Measurements from ENCODE around the gene PCGF3.
"Not testable (repeated sequence)": the region's sequence is repeated elsewhere in the genome, so short reads cannot be mapped to it uniquely, and the experiment has no call there.

PCGF3 gene

DNA sequence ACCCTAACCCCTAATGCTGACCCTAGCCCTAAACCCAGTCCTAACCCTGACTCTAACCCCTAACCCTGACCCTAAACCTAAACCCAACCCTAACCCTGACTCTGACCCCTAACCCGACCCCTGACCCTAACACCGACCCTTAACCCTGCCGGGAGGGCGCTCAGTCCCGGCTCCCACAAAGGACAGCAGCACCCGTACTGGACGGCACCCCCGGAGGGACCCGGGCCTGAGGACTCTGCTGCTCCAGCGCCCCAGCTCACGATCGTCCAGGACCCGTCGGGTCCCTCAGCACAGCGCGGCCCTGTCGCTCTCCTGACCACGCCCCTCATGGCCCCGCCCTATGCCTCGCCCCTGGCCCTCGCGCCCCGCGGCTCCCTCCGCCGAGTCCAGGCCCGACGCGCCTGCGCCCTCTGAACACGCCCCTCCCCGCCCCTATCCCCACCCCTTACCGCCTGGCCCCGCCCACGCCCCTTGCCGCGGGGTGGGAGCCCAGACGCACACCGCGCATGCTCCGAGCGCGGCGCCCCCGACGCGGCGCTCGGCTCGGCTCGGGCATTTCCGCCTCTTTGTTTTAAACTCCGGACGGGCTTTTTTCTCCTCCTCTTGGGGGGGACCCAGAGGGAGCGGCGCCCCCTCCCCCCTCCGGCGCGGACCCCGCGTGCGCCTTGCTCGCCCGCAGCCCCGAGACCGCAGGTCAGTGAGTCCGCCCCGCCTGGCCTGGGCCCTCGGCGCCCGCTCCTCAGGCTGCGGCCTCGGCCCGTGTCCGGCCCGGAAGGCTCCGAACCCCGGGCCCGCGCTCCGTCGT lies at the start of gene PCGF3:
Gene PCGF3 (plus strand): TSS at position 555 of the 805 bp plus-strand sequence. CDS start 27,849 bp downstream, outside the sequence.
- DNase-seq, result peak; percentile 85

DNA sequence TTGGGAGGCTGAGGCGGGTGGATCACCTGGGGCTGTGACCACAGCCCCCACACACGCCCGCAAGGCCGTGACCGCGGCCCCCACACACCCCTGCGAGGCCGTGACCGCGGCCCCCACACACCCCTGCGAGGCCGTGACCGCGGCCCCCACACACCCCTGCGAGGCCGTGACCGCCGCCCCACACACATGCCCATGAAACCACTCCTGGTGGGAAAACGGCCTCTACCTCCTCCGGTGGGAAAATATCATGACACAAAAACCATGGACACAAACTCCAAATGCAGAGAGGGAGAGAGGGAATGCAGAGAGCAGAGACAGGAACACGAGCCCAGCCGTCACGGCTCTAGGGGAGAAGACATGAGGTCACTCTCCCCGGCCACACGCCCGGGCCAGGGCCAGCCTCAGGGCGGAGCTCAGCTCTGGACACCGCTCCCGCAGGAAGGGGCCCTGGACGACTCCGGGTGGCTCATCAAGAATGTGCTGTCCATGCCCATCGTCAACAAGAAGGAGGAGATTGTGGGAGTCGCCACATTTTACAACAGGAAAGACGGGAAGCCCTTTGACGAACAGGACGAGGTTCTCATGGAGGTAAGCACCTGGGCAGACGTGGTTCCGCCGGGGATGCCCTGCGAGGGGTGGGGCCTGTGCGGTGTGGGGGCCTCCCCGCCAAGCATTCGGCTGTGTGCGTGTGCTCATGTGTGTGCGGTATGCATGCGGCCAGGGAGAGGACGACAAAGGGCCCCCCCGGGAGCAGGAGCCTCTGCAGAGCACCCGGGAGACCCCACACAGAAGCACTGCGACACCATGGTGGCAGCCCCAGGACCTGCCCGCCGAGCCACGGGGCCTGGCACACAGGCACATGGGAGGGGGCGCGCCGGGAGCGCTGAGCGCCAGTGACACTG lies 48.9 kb upstream of the PCGF3 start:
- DNase-seq, result no peak

GRCh38 chr4:657338-657833 lies 48.2 kb upstream of the PCGF3 start:
- no peak for DNase-seq

GRCh38 chr4:657834-658667 lies 47.6 kb upstream of the PCGF3 start:
- DNase-seq, result no peak

DNA sequence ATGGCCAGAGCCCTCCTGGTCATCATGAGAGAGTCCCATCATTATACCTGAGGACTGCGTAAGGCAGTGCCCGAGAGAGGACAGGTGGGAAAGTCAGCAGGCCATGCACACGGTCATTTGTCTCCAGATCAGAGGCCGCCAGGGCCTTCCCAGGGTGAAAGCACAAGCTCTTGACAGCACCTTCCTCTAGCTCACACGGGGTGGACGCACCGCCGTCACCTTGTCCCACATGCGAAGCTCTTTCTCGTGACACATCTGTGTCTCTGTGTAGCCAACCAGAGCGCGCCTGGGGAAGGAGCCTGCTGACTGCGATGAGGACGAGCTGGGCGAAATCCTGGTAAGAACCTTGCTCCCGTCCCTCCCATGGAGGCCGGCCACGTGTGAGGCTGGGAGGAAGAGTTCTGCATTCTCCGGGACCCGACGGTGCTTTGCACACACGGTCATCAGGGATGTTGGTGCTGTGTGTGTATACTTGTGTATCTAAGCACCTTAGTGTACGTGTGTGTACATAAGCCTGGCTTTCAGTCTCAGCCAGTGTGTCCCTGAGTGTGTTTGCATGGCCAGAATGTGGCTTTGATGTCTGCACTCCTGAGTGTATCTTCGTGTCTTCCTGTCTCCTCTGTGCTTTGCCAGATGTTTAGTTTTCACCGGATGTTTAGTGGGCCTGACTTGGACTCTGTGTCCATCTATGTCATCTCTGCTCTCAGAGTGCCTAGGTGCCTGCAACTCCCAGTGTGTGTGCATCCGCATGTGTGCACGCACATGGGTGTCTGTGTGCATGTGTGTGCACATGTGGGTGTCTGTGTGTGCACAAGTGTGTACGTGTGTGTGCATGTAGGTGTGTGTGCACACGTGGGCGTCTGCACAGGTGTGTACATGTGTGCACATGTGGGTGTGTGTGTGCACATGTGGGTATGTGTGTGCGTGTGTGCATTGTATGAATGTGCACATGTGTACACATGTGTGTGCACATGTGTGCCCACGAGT lies 46.7 kb upstream of the PCGF3 start:
- DNase-seq, result no peak

DNA sequence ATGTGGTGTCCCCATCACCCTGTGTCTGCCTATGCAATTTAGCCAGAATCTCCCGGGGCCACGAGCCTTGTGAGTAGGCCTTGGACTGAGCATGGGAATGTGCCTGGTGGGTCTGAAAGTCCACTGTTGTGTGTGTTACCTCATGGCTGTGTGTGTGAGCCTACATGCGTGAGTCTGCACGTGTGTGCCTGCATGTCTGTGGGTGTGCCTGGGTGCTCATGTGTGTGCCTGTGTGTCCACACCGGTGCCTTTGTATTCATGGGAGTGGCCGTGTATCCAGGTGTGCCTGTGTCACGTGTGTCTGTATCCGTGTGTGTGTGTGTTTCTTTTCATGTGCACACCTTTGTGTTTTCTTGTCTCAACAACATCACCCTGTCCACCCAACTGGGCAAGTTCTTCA lies 45.8 kb upstream of the PCGF3 start:
- no peak for DNase-seq

- no peak for DNase-seq
These were observed 45.2 kb upstream of the PCGF3 start for GRCh38 chr4:660401-660800.

DNA sequence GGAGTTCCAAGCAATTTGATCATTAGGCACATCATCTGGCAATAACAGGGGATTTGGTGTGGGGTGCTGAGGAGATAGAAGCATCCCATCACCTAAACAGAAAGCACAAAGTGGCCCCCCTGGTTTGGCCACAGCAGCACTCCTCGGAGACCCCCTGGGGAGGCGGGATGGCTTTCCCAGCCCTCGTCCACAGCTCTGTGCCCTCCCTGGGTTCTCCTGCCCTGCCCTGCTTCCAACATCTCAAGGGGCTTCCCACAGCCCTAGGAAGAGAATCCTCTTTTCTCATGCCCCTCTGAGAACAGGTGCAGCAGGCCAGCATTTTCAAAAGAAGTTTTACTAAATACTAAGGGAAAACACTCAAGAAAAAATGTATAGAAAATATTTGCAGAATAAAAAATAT lies 44.4 kb upstream of the PCGF3 start:
- no peak for DNase-seq

GRCh38 chr4:661881-662761 lies 43.5 kb upstream of the PCGF3 start:
- no peak for DNase-seq

DNA sequence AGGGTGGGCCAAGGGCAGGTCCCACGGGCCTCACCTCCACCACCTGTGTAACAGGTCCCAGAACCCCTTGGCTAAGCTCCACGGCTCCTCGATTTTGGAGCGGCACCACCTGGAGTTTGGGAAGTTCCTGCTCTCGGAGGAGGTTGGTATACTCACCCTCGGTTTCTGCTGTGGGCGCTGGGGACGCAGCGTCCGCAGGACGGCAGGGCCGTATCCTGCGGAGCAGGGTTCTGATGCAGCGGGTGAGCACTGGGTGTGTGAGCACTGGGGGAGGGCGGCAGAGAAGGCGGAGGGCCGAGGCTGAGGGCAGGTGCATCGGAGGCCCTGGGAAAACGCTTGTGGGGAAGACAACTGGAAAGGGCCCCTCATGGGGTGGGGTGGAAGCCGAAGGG lies 42.6 kb upstream of the PCGF3 start:
- no peak for DNase-seq

- no peak for DNase-seq
These were observed 41.9 kb upstream of the PCGF3 start for GRCh38 chr4:663438-664428.

DNA sequence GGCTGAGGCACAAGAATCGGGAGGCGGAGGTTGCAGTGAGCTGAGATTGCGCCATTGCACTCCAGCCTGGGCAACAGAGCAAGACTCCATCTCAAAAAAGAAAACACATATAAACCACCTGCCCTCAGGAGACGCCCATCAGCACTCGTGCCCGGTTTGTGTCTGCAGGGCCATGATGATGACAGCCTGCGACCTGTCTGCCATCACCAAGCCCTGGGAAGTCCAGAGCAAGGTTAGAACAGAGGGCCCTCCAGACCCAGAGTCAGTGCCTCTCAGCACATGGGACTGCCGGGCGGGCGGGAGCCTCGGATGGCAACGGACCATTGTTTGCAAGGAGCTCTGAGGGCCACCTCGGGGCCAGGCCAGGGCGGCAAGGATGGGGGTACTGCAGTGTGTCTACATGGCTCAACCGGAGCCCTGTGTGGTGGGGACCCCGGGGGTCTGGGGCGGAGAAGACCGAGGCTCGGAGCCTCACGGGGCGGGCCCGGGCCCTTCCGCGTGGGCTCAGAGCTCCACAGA lies 40.9 kb upstream of the PCGF3 start:
- no peak for DNase-seq

DNA sequence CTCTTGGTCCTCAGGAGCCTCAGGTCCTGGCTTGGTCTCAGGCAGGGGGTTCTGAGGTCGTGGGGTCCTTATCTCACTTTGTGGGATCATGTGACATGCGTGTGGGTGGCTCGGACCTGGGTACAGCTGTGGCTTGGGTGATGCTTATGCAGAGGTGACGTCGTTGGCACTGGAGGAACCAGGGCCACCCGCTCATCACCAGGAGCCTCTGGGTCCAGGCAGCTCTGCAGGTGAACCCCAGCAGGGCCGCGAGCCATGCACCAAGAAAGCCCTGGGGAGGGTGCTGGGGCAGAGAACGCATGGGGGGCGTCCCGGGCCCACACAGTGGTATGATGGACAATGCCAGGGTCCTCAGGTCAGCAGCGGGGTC lies 40.3 kb upstream of the PCGF3 start:
- DNase-seq, result no peak

- no peak for DNase-seq
These were observed 39.7 kb upstream of the PCGF3 start for GRCh38 chr4:665751-666435.

DNA sequence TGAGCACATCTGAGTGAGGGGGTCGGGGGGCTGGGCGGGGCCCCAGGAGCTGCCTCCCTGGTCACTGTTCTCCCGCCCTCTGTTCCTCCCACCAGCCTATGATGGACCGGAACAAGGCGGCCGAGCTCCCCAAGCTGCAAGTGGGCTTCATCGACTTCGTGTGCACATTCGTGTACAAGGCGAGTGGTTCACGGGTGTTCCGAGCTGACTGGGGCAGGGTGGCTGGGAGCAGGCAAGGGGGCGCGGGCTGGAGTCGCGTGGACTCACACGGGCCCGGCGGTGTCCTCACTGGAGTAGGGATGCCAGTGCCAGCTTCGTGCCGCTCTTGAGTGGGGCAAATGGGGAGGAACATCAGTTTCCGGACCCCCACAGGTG lies 39.2 kb upstream of the PCGF3 start:
- no peak for DNase-seq

- no peak for DNase-seq
These were observed 38.6 kb upstream of the PCGF3 start for GRCh38 chr4:666822-667544.

GRCh38 chr4:667545-667925 lies 38.1 kb upstream of the PCGF3 start:
- no peak for DNase-seq

DNA sequence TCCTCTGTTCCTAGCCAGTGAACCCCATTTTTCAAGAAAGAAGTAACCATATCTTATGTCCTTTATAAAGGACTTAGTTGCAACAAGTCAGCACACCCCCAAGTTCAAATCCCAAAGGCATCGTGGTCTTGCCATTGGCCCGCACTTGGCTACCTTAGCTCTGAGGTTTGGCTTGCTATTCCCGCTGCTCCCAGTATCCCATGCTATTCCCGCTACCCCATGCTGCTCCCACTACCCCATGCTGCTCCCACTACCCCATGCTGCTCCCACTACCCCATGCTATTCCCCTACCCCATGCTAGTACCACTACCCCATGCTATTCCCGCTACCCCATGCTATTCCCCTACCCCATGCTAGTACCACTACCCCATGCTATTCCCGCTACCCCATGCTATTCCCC lies 37.4 kb upstream of the PCGF3 start:
- DNase-seq, result not testable (repeated sequence)

Data from NCI-H1048 (cell line).